Fibroblast of peridontal ligament (primary cell): ENCODE results near the gene PTPRT.
"Not testable (repeated sequence)": the region's sequence is repeated elsewhere in the genome, so short reads cannot be mapped to it uniquely, and the experiment has no call there.

Experiments
- DNase-seq: peaks from one replicate; pipeline ENCODE4 v3.0.0-alpha.2; 2010; ENCODE audit errors: extremely low read depth

Gene PTPRT

GRCh38 chr20:43187476-43188233 is 2.1 kb downstream of the PTPRT start:
- peak; percentile 56 for DNase-seq

- DNase-seq = no peak
These were observed 3.4 kb downstream of the PTPRT start for GRCh38 chr20:43186312-43186711.

GRCh38 chr20:43185901-43186300 is 3.8 kb downstream of the PTPRT start:
- no peak for DNase-seq

DNA sequence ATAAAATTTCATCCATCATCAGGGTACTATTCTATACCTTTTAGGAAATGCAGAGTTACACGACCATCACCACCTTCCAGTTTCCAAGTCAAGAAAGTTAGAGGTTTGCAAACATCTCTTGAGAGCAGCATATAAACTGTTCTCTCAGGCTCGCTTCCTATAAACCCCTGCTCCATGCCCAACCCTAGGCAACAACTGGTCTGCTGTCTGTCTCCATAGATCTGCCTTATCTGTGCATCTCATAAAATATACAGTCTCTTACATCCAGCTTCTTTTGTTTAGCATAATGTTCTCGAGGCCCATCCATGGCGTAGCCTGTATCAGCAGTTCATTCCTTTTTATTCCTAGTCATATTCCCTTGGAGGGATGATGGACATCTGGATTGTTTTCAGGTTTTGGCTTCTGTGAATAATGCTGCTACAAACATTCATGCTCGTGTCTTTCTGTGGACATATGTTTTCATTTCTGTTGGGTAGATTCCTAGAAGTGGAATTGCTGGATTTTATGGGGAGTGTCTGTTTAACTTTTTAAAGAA is 6.1 kb downstream of the PTPRT start:
- no peak for DNase-seq

- no peak for DNase-seq
These were observed 11.6 kb downstream of the PTPRT start for GRCh38 chr20:43178080-43178479.

DNA sequence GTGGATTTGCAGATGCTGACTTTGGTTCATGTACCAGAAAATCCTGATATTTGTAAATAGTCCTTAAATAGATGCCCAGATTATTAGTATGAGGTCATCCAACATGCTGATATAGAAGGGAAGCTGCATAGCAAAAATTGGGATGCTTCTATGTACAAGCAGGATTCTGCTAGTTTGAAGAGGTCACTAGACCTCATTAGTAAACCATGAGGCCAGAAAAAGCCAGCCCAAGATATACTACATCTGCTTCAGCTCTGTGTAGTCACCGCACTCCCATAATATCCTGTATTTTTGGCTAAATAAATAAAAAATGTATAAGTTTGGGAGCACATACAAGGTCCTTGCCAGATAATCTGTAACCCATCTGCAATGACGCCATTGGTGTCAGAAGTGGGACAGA is 13.0 kb downstream of the PTPRT start:
- DNase-seq = no peak

GRCh38 chr20:43171930-43172329 is 17.8 kb downstream of the PTPRT start:
- DNase-seq = no peak

GRCh38 chr20:43170771-43171170 is 18.9 kb downstream of the PTPRT start:
- no peak for DNase-seq

DNA sequence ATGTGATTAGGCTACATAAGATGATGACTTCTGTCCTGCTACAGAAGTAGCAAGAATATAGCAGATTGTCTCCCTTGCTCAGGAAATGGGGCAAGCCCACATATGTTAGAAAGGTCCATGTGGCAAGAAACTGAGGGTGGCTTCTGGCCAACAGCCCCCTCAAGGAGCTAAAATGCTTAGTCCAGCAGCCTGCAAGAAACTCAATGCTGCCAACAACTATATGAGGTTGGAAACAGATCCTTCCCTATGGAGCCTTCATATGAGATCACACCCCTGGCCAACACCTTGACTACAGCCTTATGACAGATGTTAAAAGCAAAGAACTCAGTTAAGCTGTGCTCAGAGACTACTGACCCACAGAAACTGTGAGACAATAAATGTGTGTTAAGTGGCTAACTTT is 22.1 kb downstream of the PTPRT start:
- no peak for DNase-seq

DNA sequence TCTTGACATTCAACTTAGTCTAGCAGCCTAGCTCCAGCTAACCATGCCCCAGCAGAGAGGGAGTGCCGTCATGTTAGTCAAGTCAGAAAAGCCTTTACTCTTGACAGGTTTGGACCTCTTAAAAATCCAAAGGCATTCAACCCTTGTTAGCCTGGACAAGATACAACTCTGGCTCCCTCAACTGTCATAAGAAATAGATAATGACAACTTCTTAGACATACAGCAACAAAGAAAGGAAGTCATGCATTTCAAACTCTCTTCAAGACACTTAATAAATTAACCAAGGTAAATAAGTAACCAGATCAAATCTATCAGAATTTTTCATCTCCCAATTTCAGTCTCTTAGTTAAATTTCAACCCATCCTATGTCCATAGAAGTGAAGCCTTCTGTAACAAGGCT is 22.7 kb downstream of the PTPRT start:
- no peak for DNase-seq

DNA sequence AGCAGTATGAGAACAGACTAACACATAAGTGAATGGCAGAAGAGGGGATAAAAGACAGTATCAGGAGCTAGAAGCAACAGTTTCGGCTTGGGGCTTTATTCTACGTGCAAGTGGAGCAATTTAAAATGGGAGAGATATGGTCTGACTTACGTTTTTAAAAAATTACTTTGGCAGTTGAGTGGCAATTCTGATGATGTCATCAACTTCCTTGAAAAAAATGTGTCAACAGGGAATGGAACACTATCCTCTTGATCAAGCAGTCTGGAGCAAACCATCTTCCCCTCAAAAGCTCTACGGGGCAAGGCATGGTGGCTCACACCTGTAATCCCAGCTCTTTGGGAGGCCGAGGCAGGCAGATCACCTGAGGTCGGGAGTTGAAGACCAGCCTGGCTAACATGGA is 24.1 kb downstream of the PTPRT start:
- no peak for DNase-seq

DNA sequence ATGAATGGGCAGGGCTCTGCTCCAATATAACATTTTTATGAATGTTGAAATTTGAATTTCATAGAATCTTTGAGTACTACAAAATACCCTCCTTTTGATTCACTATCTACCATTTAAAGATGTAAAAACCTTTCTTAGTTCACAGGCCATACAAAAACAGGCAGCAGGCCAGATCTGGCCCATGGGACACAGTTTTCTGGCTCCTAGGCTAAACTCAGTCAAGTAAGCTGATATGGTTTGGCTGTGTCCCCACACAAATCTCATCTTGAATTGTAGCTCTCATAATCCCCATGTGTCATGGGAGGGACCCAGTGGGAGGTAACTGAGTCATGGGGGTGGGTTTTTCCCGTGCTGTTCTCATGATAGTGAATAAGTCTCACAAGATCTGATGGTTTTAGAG is 25.0 kb downstream of the PTPRT start:
- DNase-seq = not testable (repeated sequence)

DNA sequence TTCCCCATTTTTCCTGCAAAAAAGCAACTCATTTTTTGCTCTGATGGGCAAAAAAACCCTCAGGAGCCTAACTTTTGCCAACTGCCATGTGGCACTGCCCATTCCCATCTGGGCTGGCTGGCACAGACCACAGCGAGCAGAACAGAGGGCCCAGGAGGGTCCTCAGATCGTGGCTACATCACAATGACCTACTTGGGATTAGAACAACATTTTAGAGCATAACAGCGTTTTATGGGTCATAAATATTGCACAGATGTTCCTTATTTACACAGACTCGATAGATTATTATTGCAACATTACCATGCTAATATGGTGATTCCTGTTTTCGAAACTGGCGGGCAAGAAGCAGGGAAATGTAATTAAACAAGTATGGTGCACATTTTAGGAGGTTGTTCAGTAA is 28.0 kb downstream of the PTPRT start:
- no peak for DNase-seq

DNA sequence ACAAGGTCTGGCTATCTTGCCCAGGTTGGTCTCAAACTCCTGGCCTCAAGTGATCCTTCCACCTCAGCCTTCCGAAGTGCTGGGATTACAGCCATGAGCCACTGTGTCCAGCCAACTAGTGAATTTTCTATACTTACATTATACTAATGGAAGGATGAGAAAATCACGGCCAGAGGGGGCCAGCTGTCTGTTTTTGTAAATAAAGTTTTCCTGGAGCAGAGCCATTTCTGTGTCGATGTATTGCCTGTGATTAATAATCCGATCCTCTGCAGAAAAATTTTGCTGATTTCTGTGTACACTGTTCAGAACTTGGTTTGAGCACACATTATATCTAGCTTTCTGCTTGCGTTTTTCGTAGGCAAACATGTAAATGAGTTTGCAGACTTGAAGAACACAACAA is 28.8 kb downstream of the PTPRT start:
- DNase-seq = no peak

DNA sequence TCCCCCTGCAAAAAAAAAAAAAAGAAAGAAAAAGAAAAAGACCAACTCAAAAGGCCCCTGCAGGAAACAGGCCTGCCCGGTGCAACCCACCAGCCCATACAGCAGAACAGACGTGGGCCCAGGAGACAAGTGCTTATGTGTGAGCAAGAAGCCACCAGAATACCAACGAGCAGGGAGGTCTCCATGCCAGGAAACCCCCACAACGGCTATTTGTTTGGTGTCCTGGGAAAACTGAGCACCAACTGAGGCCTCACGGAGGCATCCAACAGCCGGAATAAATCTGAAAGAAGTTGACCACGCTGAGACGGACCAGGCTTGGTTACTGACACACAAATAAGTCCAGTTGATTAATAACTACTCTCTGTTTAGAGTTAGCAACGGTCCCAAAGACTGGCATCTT is 29.7 kb downstream of the PTPRT start:
- DNase-seq = no peak

- DNase-seq = no peak
These were observed 34.2 kb downstream of the PTPRT start for GRCh38 chr20:43155366-43156100.

- DNase-seq = no peak
These were observed 37.8 kb downstream of the PTPRT start for GRCh38 chr20:43151901-43152300.

GRCh38 chr20:43151256-43151655 is 38.5 kb downstream of the PTPRT start:
- DNase-seq = no peak

DNA sequence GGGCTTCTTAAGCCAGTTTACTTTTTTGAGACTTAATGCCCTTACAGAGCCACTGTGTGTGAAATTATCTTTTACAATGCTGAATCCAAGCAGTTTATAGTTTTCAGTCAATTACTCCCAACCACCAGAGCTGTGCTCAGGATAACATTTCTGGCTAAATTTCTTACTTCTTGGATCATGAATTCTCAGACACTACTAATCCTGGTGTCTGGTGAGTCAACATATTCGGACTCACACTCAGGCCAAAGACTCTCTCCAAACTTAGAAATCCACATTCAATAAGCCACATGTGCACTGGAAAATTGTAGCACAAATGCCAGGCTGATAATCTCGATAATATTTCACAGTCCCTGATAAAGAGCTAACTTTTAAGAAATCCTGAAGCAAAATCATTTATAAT is 49.0 kb downstream of the PTPRT start:
- DNase-seq = no peak

- no peak for DNase-seq
These were observed 51.5 kb downstream of the PTPRT start for GRCh38 chr20:43138061-43138770.

GRCh38 chr20:43137160-43137559 is 52.5 kb downstream of the PTPRT start:
- DNase-seq = no peak

GRCh38 chr20:43124241-43124640 is 65.5 kb downstream of the PTPRT start:
- no peak for DNase-seq

DNA sequence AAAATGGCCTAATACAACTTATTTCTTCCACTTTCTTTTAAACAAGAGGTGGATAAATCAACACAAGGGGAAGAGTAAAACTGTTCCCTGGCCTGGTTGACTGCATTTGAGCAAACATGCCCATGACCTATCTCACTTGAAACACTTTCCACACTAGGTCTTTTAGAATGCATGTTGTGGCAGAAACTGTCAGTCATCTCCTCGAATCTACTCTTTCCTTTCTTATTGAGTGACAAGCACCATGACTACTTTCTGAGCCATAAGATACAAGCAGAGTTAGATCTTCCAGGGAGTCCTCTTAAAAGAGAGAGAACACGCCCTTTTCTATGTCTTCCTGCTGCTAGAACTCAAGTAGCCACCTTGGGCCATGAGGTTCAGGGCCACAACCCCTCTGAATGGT is 66.5 kb downstream of the PTPRT start:
- no peak for DNase-seq
